Liver (tissue), 9 donors: Measurements from ENCODE around the gene NABP2. TPM values are rescaled to one million over a fixed set of nuclear protein-coding genes. Genes with fewer than 3 reads are reported as not detected.

Experiments
- DNase-seq: peaks from one replicate; pipeline ENCODE4 v3.0.0-alpha.2; 2017; ENCODE audit warnings: low spot score
- H3K27ac ChIP-seq, 2 donors: one replicate each; pipeline ENCODE4 v1.7.0; 2013; ENCODE audit warnings: inconsistent platforms in 2 of 2, low read length in 2 of 2, control low read depth in 1 of 2, low read depth in 1 of 2, mild to moderate bottlenecking in 1 of 2
- H3K27me3 ChIP-seq, 4 donors: one replicate each; pipeline versions ENCODE4 v1.6.1 to v1.7.0; 2013; ENCODE audit warnings: low read length in 3 of 4, inconsistent platforms in 1 of 4, mild to moderate bottlenecking in 1 of 4, moderate library complexity in 1 of 4; ENCODE audit not compliant: control insufficient read depth in 4 of 4, insufficient read depth in 4 of 4
- H3K36me3 ChIP-seq, 4 donors: one replicate each; pipeline versions ENCODE4 v1.6.1 to v1.7.0; 2013; ENCODE audit warnings: low read length in 3 of 4, mild to moderate bottlenecking in 3 of 4, low read depth in 1 of 4, moderate library complexity in 1 of 4; ENCODE audit not compliant: control insufficient read depth in 4 of 4, insufficient read depth in 3 of 4
- H3K4me1 ChIP-seq, 4 donors: one replicate each; pipeline versions ENCODE4 v1.6.1 to v1.7.0; 2013; ENCODE audit warnings: low read length in 3 of 4, mild to moderate bottlenecking in 3 of 4, moderate library complexity in 1 of 4; ENCODE audit not compliant: control insufficient read depth in 4 of 4, insufficient read depth in 4 of 4
- H3K4me3 ChIP-seq, 3 donors: one replicate each; pipeline versions ENCODE4 v1.6.1 to v1.7.0; 2013; ENCODE audit warnings: low read length in 3 of 3, control low read depth in 1 of 3, low read depth in 1 of 3, mild to moderate bottlenecking in 1 of 3
- H3K9ac ChIP-seq, 2 donors: one replicate each; pipeline ENCODE4 v1.7.0; 2013; ENCODE audit warnings: low read length in 2 of 2, mild to moderate bottlenecking in 2 of 2, moderate library complexity in 2 of 2, control low read depth in 1 of 2, low read depth in 1 of 2
- H3K9me3 ChIP-seq, 4 donors: one replicate each; pipeline versions ENCODE4 v1.6.1 to v1.7.0; 2013; ENCODE audit warnings: low read length in 3 of 4; ENCODE audit not compliant: control insufficient read depth in 4 of 4
- EGR1 ChIP-seq, 2 donors: IDR thresholded peaks; 2 replicates each; pipeline ENCODE4 v1.6.1; 2016 to 2018; ENCODE audit warnings: antibody characterized with exemption in 2 of 2, low read depth in 2 of 2
- FOXA1 ChIP-seq: IDR thresholded peaks from 2 replicates; pipeline ENCODE4 v1.6.1; 2016; ENCODE audit warnings: antibody characterized with exemption
- FOXA2 ChIP-seq: IDR thresholded peaks from 2 replicates; pipeline ENCODE4 v1.6.1; 2016; ENCODE audit warnings: antibody characterized with exemption
- GABPA ChIP-seq, 2 donors: IDR thresholded peaks in 1 of 2; conservative IDR thresholded peaks in 1 of 2; 2 replicates each; pipeline ENCODE4 v1.6.1; 2016; ENCODE audit warnings: antibody characterized with exemption in 2 of 2, mild to moderate bottlenecking in 1 of 2, moderate library complexity in 1 of 2
- HNF4A ChIP-seq, 2 donors: conservative IDR thresholded peaks; 2 replicates each; pipeline ENCODE4 v1.6.1; 2016; ENCODE audit warnings: antibody characterized with exemption in 2 of 2, mild to moderate bottlenecking in 2 of 2
- JUND ChIP-seq, 2 donors: IDR thresholded peaks; 2 replicates each; pipeline ENCODE4 v1.6.1; 2016; ENCODE audit warnings: antibody characterized with exemption in 2 of 2
- RAD21 ChIP-seq, 2 donors: IDR thresholded peaks; 2 replicates each; pipeline ENCODE4 v1.6.1; 2016; ENCODE audit warnings: antibody characterized with exemption in 2 of 2, mild to moderate bottlenecking in 2 of 2
- RXRA ChIP-seq, 2 donors: IDR thresholded peaks; 2 replicates each; pipeline ENCODE4 v1.6.1; 2017 to 2018; ENCODE audit warnings: antibody characterized with exemption in 2 of 2, mild to moderate bottlenecking in 1 of 2
- SP1 ChIP-seq: IDR thresholded peaks from 2 replicates; pipeline ENCODE4 v1.6.1; 2018; ENCODE audit warnings: antibody characterized with exemption, mild to moderate bottlenecking
- TAF1 ChIP-seq: conservative IDR thresholded peaks from 2 replicates; pipeline ENCODE4 v1.6.1; 2016; ENCODE audit warnings: antibody characterized with exemption, mild to moderate bottlenecking
- YY1 ChIP-seq: IDR thresholded peaks from 2 replicates; pipeline ENCODE4 v1.6.1; 2016; ENCODE audit warnings: antibody characterized with exemption, mild to moderate bottlenecking
- WGBS: extraction: QIAGEN DNeasy Blood & Tissue Kit; methylation state at CpG from one replicate; pipeline ENCODE4 v1.1.7; 2013; 5-methylcytosine and 5-hydroxymethylcytosine counted together
- polyA plus RNA-seq, 2 donors: library from polyadenylated mRNA; stranded (reverse) in 1 of 2; unstranded in 1 of 2; fragments of 200-250 nt in 1 of 2; fragments of >200 nt in 1 of 2; fragmentation: Nextera tagmentation in 1 of 2; extraction: Ambion mirVana in 1 of 2; gene quantifications; one replicate each; pipeline versions ENCODE4 v1.2.1 to v1.2.3, GENCODE V29; 2013 to 2015
- total RNA-seq, 2 donors: library from RNA; depleted of rRNA; stranded (reverse); fragments of >200 nt; gene quantifications; one replicate each; pipeline ENCODE4 v1.2.3, GENCODE V29; 2014
- TF ChIP-seq, protein P1 (sequence below): IDR thresholded peaks from 2 replicates; pipeline ENCODE4 v1.6.1; 2016; ENCODE audit warnings: antibody characterized with exemption
- TF ChIP-seq, protein P2 (sequence below): IDR thresholded peaks from 2 replicates; pipeline ENCODE4 v1.6.1; 2016; ENCODE audit warnings: antibody characterized with exemption
- TF ChIP-seq, protein P3 (sequence below): fragments of 150-350 bp; IDR thresholded peaks from 2 replicates; pipeline ENCODE4 v1.5.1; 2017; ENCODE audit warnings: improper control_type of control experiment, low read depth, low read length; ENCODE audit not compliant: missing input control
- TF ChIP-seq, protein P4 (sequence below): IDR thresholded peaks from 2 replicates; pipeline ENCODE4 v1.6.1; 2016; ENCODE audit warnings: antibody characterized with exemption
- TF ChIP-seq, protein P5 (sequence below): IDR thresholded peaks from 2 replicates; pipeline ENCODE4 v1.6.1; 2016; ENCODE audit warnings: antibody characterized with exemption, mild to moderate bottlenecking
- donor health status: healthy.
- donor health status: healthy.
- donor health status: healthy.
- donor health status: healthy.
- donor health status: healthy.

Gene NABP2
- total and polyA plus RNA-seq, 4 donors, result 10.8 to 14.5 (median 12.6) TPM

DNA sequence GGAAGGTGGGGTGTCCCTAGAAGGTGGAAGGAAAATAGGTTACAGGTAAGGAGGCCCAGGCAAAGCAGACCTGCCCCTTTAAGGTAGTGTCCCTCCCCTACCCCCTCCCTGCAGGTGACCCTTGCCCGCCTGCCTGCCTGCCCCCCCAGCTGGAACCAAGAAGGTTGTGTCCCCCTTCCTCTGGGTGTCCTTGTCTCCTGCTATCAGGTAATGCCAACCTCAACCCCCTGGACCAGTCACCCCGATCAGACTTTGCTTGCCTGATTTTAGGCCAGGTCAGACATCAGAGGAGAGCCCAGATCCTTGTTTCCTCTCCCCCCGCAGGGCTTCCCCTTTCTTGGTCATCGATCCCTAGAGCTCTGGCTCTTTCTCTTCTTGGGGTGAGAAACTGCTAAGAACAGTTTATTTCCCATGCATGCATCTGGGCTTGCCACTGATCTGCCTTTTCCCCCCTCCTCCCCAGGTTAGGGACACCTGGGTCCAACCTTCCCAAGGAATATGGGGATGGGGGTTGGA, 5.8 kb downstream of the NABP2 start, which contains the start of gene SLC39A5:
Gene SLC39A5 (plus strand): TSS at position 136 of the 516 bp plus-strand sequence. CDS start 1,224 bp downstream, outside the sequence.
- H3K9ac ChIP-seq, result peak within 1 kb of the TSS; percentile 75 to 96
- 36% methylated on average over 4 of the region's 4 CpGs for WGBS
- peaks cover 0 to 41% (median 33%) of the 10 kb centered on the region in 4 donors for H3K4me1 ChIP-seq
- H3K4me3 ChIP-seq, result peak within 1 kb of the TSS; percentile 27 to 63 (median 40)
- H3K27ac ChIP-seq, result peak within 1 kb of the TSS; percentile 82 to 90
- TF ChIP-seq YY1 (no peak), RXRA (IDR thresholded peaks at IDR 0.05) (no peak), SP1 (no peak), FOXA1 (no peak), TAF1 (no peak), JUND (IDR thresholded peaks at IDR 0.05) (no peak), HNF4A (conservative IDR thresholded peaks at IDR 0.05) (no peak), RAD21 (IDR thresholded peaks at IDR 0.05) (no peak), EGR1 (IDR thresholded peaks at IDR 0.05; ENCODE audit: low read depth in 2 of 2) (no peak), FOXA2 (no peak), GABPA (IDR thresholded peaks at IDR 0.05 in 1 of 2, conservative IDR thresholded peaks at IDR 0.05 in 1 of 2) (no peak)
- TF ChIP-seq, protein P1, sequence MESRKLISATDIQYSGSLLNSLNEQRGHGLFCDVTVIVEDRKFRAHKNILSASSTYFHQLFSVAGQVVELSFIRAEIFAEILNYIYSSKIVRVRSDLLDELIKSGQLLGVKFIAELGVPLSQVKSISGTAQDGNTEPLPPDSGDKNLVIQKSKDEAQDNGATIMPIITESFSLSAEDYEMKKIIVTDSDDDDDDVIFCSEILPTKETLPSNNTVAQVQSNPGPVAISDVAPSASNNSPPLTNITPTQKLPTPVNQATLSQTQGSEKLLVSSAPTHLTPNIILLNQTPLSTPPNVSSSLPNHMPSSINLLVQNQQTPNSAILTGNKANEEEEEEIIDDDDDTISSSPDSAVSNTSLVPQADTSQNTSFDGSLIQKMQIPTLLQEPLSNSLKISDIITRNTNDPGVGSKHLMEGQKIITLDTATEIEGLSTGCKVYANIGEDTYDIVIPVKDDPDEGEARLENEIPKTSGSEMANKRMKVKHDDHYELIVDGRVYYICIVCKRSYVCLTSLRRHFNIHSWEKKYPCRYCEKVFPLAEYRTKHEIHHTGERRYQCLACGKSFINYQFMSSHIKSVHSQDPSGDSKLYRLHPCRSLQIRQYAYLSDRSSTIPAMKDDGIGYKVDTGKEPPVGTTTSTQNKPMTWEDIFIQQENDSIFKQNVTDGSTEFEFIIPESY, result no peak
- TF ChIP-seq, protein P2, sequence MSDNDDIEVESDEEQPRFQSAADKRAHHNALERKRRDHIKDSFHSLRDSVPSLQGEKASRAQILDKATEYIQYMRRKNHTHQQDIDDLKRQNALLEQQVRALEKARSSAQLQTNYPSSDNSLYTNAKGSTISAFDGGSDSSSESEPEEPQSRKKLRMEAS, result no peak
- TF ChIP-seq, protein P3, sequence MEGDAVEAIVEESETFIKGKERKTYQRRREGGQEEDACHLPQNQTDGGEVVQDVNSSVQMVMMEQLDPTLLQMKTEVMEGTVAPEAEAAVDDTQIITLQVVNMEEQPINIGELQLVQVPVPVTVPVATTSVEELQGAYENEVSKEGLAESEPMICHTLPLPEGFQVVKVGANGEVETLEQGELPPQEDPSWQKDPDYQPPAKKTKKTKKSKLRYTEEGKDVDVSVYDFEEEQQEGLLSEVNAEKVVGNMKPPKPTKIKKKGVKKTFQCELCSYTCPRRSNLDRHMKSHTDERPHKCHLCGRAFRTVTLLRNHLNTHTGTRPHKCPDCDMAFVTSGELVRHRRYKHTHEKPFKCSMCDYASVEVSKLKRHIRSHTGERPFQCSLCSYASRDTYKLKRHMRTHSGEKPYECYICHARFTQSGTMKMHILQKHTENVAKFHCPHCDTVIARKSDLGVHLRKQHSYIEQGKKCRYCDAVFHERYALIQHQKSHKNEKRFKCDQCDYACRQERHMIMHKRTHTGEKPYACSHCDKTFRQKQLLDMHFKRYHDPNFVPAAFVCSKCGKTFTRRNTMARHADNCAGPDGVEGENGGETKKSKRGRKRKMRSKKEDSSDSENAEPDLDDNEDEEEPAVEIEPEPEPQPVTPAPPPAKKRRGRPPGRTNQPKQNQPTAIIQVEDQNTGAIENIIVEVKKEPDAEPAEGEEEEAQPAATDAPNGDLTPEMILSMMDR, result no peak
- TF ChIP-seq, protein P4, sequence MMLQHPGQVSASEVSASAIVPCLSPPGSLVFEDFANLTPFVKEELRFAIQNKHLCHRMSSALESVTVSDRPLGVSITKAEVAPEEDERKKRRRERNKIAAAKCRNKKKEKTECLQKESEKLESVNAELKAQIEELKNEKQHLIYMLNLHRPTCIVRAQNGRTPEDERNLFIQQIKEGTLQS, result no peak
- TF ChIP-seq, protein P5, sequence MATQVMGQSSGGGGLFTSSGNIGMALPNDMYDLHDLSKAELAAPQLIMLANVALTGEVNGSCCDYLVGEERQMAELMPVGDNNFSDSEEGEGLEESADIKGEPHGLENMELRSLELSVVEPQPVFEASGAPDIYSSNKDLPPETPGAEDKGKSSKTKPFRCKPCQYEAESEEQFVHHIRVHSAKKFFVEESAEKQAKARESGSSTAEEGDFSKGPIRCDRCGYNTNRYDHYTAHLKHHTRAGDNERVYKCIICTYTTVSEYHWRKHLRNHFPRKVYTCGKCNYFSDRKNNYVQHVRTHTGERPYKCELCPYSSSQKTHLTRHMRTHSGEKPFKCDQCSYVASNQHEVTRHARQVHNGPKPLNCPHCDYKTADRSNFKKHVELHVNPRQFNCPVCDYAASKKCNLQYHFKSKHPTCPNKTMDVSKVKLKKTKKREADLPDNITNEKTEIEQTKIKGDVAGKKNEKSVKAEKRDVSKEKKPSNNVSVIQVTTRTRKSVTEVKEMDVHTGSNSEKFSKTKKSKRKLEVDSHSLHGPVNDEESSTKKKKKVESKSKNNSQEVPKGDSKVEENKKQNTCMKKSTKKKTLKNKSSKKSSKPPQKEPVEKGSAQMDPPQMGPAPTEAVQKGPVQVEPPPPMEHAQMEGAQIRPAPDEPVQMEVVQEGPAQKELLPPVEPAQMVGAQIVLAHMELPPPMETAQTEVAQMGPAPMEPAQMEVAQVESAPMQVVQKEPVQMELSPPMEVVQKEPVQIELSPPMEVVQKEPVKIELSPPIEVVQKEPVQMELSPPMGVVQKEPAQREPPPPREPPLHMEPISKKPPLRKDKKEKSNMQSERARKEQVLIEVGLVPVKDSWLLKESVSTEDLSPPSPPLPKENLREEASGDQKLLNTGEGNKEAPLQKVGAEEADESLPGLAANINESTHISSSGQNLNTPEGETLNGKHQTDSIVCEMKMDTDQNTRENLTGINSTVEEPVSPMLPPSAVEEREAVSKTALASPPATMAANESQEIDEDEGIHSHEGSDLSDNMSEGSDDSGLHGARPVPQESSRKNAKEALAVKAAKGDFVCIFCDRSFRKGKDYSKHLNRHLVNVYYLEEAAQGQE, result no peak
- H3K36me3 ChIP-seq, result peaks cover 0 to 2% (median 0%) of the 10 kb centered on the region in 4 donors
- DNase-seq, result no peak
- no peaks in the 10 kb centered on the region for H3K27me3 ChIP-seq
- H3K9me3 ChIP-seq, result no peaks in the 10 kb centered on the region
